ENCODE data around the gene CPAMD8. TPM values are rescaled to one million over a fixed set of nuclear protein-coding genes. Genes with fewer than 3 reads are reported as not detected.
A peak's percentile ranks its signal among the peaks of the same experiment; 100 is the strongest.

Gene CPAMD8
- total RNA-seq, 1 donor from 2014 or later: 42.9 TPM

GRCh38 chr19:17061691-17062090 is 35.1 kb upstream of the CPAMD8 start:
- TF ChIP-seq CTCF (conservative IDR thresholded peaks at IDR 0.05): no peak
- no peak overlapping the region for H3K4me3 Mint-ChIP-seq
- H3K27ac Mint-ChIP-seq: no peak overlapping the region
- H3K4me1 Mint-ChIP-seq (ENCODE audit: unreplicated experiment): peaks cover 4% of the 10 kb centered on the region
- no peaks in the 10 kb centered on the region for H3K9me3 Mint-ChIP-seq
- no peak for DNase-seq (ENCODE audit: extremely low spot score, unreplicated experiment)
- H3K36me3 Mint-ChIP-seq: peaks cover 12% of the 10 kb centered on the region
- H3K27me3 Mint-ChIP-seq: no peaks in the 10 kb centered on the region

- Mint-ChIP-seq H3K4me3 (no peak overlapping the region), H3K4me1 (ENCODE audit: unreplicated experiment) (peaks cover 4% of the 10 kb centered on the region), H3K36me3 (peaks cover 12% of the 10 kb centered on the region), H3K27me3 (no peaks in the 10 kb centered on the region), H3K9me3 (no peaks in the 10 kb centered on the region), H3K27ac (no peak overlapping the region)
- TF ChIP-seq CTCF (conservative IDR thresholded peaks at IDR 0.05): no peak
- no peak for DNase-seq (ENCODE audit: extremely low spot score, unreplicated experiment)
These were observed 34.6 kb upstream of the CPAMD8 start for GRCh38 chr19:17061205-17061604.

- Mint-ChIP-seq H3K36me3 (peaks cover 12% of the 10 kb centered on the region), H3K9me3 (no peaks in the 10 kb centered on the region), H3K4me1 (ENCODE audit: unreplicated experiment) (peaks cover 4% of the 10 kb centered on the region), H3K27ac (peak overlapping the region; percentile 13), H3K4me3 (no peak overlapping the region), H3K27me3 (no peaks in the 10 kb centered on the region)
- no peak for DNase-seq (ENCODE audit: extremely low spot score, unreplicated experiment)
- TF ChIP-seq CTCF (conservative IDR thresholded peaks at IDR 0.05): no peak
These were observed 34.2 kb upstream of the CPAMD8 start for GRCh38 chr19:17060802-17061201.

GRCh38 chr19:17058236-17058635 is 31.6 kb upstream of the CPAMD8 start:
- Mint-ChIP-seq H3K27ac (no peak overlapping the region), H3K4me1 (ENCODE audit: unreplicated experiment) (no peaks in the 10 kb centered on the region), H3K4me3 (no peak overlapping the region), H3K27me3 (no peaks in the 10 kb centered on the region), H3K9me3 (no peaks in the 10 kb centered on the region), H3K36me3 (no peaks in the 10 kb centered on the region)
- no peak for DNase-seq (ENCODE audit: extremely low spot score, unreplicated experiment)
- no peak for TF ChIP-seq CTCF (conservative IDR thresholded peaks at IDR 0.05)

GRCh38 chr19:17055636-17056035 is 29.0 kb upstream of the CPAMD8 start:
- Mint-ChIP-seq H3K9me3 (no peaks in the 10 kb centered on the region), H3K27me3 (no peaks in the 10 kb centered on the region), H3K4me3 (no peak overlapping the region), H3K4me1 (ENCODE audit: unreplicated experiment) (peaks cover 3% of the 10 kb centered on the region), H3K36me3 (peaks cover 15% of the 10 kb centered on the region), H3K27ac (no peak overlapping the region)
- TF ChIP-seq CTCF (conservative IDR thresholded peaks at IDR 0.05): no peak
- DNase-seq (ENCODE audit: extremely low spot score, unreplicated experiment): no peak

GRCh38 chr19:17054746-17055145 is 28.1 kb upstream of the CPAMD8 start:
- peaks cover 15% of the 10 kb centered on the region for H3K36me3 Mint-ChIP-seq
- H3K4me1 Mint-ChIP-seq (ENCODE audit: unreplicated experiment): peaks cover 3% of the 10 kb centered on the region
- H3K27ac Mint-ChIP-seq: no peak overlapping the region
- no peaks in the 10 kb centered on the region for H3K27me3 Mint-ChIP-seq
- no peaks in the 10 kb centered on the region for H3K9me3 Mint-ChIP-seq
- no peak for DNase-seq (ENCODE audit: extremely low spot score, unreplicated experiment)
- no peak overlapping the region for H3K4me3 Mint-ChIP-seq
- TF ChIP-seq CTCF (conservative IDR thresholded peaks at IDR 0.05): no peak

Data from type B pancreatic cell (in vitro differentiated cells).